22Rv1 (cell line): Measurements from ENCODE around the gene TRIM63.

Experiments used
- ZFX ChIP-seq: fragments of 450-650 bp; IDR thresholded peaks from 2 replicates; pipeline ENCODE4 v1.6.1; 2017; ENCODE audit warnings: antibody characterized with exemption, borderline replicate concordance
- TF ChIP-seq, protein P1 (sequence below): fragments of 450-650 bp; IDR thresholded peaks from 2 replicates; pipeline ENCODE4 v1.5.1; 2017; ENCODE audit warnings: mild to moderate bottlenecking

DNA sequence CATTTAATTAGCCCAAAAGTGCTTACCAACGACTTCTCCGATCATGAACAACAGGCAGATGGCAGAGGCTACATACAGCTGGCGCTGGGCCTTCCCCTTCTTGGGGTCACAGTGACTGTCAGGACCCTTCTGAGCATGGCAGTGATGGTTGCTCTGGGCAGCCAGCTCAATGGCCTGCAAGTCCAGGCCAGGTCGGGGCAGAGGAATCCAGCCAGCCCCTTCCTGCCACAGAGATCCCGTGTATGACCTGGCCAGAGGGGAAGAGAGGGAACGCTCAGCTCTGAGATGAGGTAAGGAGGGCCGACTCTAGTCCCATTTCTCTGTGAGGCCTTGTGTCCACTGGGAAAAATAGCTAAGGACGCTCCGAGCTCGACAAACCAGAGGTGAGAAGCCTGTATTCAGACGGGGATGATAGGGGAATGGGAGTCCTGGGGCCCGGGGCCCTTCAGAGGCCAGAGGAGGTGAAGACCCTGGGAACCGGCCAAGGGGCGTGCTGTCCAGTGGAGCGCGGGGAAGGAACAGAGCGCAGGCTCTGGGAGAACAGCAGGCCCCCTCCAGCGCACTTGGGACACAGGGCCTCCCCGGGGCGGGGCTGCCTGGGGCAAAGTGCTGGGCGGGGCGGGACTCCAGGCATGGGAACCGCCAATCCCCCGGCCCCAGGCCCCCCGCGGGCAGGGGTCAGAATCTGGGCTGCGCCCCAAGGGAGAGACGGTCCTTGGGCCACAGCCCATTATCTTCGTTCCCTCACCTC, 22.3 kb downstream of the TRIM63 start:
- TF ChIP-seq, protein P1, sequence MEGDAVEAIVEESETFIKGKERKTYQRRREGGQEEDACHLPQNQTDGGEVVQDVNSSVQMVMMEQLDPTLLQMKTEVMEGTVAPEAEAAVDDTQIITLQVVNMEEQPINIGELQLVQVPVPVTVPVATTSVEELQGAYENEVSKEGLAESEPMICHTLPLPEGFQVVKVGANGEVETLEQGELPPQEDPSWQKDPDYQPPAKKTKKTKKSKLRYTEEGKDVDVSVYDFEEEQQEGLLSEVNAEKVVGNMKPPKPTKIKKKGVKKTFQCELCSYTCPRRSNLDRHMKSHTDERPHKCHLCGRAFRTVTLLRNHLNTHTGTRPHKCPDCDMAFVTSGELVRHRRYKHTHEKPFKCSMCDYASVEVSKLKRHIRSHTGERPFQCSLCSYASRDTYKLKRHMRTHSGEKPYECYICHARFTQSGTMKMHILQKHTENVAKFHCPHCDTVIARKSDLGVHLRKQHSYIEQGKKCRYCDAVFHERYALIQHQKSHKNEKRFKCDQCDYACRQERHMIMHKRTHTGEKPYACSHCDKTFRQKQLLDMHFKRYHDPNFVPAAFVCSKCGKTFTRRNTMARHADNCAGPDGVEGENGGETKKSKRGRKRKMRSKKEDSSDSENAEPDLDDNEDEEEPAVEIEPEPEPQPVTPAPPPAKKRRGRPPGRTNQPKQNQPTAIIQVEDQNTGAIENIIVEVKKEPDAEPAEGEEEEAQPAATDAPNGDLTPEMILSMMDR, result no peak
- TF ChIP-seq ZFX, result no peak
